ENCODE results near the gene BMPR1A.
"Not testable (repeated sequence)": the region's sequence is repeated elsewhere in the genome, so short reads cannot be mapped to it uniquely, and the experiment has no call there.

The BMPR1A gene

GRCh38 chr10:86732771-86733170, 23.6 kb upstream of the BMPR1A start:
- no peaks in the 10 kb centered on the region for H3K4me1 ChIP-seq (ENCODE audit: control insufficient read depth, low read depth, low read length)
- H3K4me3 ChIP-seq (ENCODE audit: low read length), result no peak overlapping the region
- H3K27me3 ChIP-seq (ENCODE audit: control insufficient read depth, insufficient read depth, low read length), result no peaks in the 10 kb centered on the region
- no peaks in the 10 kb centered on the region for H3K9me3 ChIP-seq (ENCODE audit: control insufficient read depth, low read depth, low read length)
- no peak overlapping the region for H3K9ac ChIP-seq (ENCODE audit: low read length)
- H3K27ac ChIP-seq (ENCODE audit: low read length), result no peak overlapping the region
- H3K36me3 ChIP-seq (ENCODE audit: control insufficient read depth, low read depth, low read length), result no peaks in the 10 kb centered on the region

GRCh38 chr10:86733260-86733671, 23.2 kb upstream of the BMPR1A start:
- H3K36me3 ChIP-seq (ENCODE audit: control insufficient read depth, low read depth, low read length), result no peaks in the 10 kb centered on the region
- no peaks in the 10 kb centered on the region for H3K27me3 ChIP-seq (ENCODE audit: control insufficient read depth, insufficient read depth, low read length)
- no peaks in the 10 kb centered on the region for H3K9me3 ChIP-seq (ENCODE audit: control insufficient read depth, low read depth, low read length)
- no peak overlapping the region for H3K4me3 ChIP-seq (ENCODE audit: low read length)
- no peak overlapping the region for H3K27ac ChIP-seq (ENCODE audit: low read length)
- no peaks in the 10 kb centered on the region for H3K4me1 ChIP-seq (ENCODE audit: control insufficient read depth, low read depth, low read length)
- H3K9ac ChIP-seq (ENCODE audit: low read length), result no peak overlapping the region

GRCh38 chr10:86734207-86734988, 22.0 kb upstream of the BMPR1A start:
- Histone ChIP-seq H3K27me3 (ENCODE audit: control insufficient read depth, insufficient read depth, low read length) (no peaks in the 10 kb centered on the region), H3K9me3 (ENCODE audit: control insufficient read depth, low read depth, low read length) (no peaks in the 10 kb centered on the region), H3K36me3 (ENCODE audit: control insufficient read depth, low read depth, low read length) (no peaks in the 10 kb centered on the region)

GRCh38 chr10:86735278-86735677, 21.1 kb upstream of the BMPR1A start:
- H3K27ac ChIP-seq (ENCODE audit: low read length); H3K9me3 ChIP-seq (ENCODE audit: control insufficient read depth, low read depth, low read length); H3K9ac ChIP-seq (ENCODE audit: low read length); H3K27me3 ChIP-seq (ENCODE audit: control insufficient read depth, insufficient read depth, low read length); H3K4me1 ChIP-seq (ENCODE audit: control insufficient read depth, low read depth, low read length); H3K4me3 ChIP-seq (ENCODE audit: low read length); H3K36me3 ChIP-seq (ENCODE audit: control insufficient read depth, low read depth, low read length): not testable (repeated sequence)

More at GRCh38 chr10:86734207-86734988, 22.0 kb upstream of the BMPR1A start:
- H3K27ac ChIP-seq (ENCODE audit: low read length), result no peak overlapping the region
- H3K9ac ChIP-seq (ENCODE audit: low read length), result no peak overlapping the region
- H3K4me1 ChIP-seq (ENCODE audit: control insufficient read depth, low read depth, low read length), result no peaks in the 10 kb centered on the region
- H3K4me3 ChIP-seq (ENCODE audit: low read length), result no peak overlapping the region

DNA sequence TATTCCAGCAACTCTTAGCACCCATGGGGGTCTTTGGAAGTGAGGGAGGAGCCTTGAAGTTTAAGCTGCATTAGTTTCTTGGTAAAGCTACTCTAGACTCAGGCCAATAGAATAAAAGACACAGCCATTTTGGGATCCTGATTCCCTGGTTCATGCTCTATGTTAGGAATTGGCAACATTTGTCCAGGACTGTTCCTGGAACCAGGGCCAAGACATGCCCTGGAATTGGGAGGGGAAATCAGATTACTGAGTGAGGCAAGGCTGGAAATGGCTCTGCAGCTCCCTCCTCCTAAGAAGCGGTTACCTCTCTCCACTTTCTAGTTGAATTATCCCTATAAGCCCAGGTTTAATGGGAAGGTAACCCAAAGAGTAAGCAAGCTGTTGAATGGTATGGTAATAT, 14.2 kb upstream of the BMPR1A start:
- H3K4me3 ChIP-seq (ENCODE audit: low read length), result no peak overlapping the region

DNA sequence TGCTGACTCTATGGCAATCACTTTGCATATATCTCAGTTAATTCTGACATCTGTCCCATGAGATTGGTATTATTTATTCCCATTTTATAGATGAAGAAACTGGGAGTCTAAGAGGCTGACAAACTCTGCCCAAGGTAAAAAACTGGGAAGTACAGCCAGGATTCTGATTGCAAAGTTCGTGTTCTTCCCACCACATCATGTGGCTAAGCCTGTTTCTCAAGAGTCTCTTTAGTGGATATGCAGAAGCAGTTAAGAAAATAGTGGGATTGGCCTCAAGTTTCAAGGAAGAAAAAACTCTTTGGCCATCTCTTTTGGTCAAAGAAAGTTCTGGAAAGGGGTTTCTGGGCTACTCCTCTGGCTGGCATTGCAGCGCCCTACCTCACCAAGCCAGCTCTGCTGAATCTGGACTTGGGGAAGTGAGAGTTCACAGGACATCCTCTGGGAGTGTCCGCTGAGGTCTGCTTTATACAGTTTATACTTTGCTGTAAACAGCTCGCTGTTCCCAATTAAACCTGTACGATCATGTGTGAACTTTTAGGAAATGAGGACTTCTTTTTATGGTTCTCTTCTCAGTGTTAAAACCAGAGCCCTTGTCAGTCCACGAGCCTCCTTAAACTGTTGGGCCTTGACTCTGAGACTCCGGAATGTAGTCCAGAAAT, 12.2 kb upstream of the BMPR1A start:
- no peaks in the 10 kb centered on the region for H3K9me3 ChIP-seq (ENCODE audit: control insufficient read depth, low read depth, low read length)
- H3K9ac ChIP-seq (ENCODE audit: low read length), result no peak overlapping the region
- peaks cover 3% of the 10 kb centered on the region for H3K4me1 ChIP-seq (ENCODE audit: control insufficient read depth, low read depth, low read length)
- no peak overlapping the region for H3K27ac ChIP-seq (ENCODE audit: low read length)
- H3K4me3 ChIP-seq (ENCODE audit: low read length), result no peak overlapping the region
- no peaks in the 10 kb centered on the region for H3K27me3 ChIP-seq (ENCODE audit: control insufficient read depth, insufficient read depth, low read length)
- no peaks in the 10 kb centered on the region for H3K36me3 ChIP-seq (ENCODE audit: control insufficient read depth, low read depth, low read length)

More for the DNA sequence above, 14.2 kb upstream of the BMPR1A start:
- peaks cover 3% of the 10 kb centered on the region for H3K4me1 ChIP-seq (ENCODE audit: control insufficient read depth, low read depth, low read length)
- no peak overlapping the region for H3K27ac ChIP-seq (ENCODE audit: low read length)
- H3K9me3 ChIP-seq (ENCODE audit: control insufficient read depth, low read depth, low read length), result no peaks in the 10 kb centered on the region
- H3K27me3 ChIP-seq (ENCODE audit: control insufficient read depth, insufficient read depth, low read length), result no peaks in the 10 kb centered on the region
- H3K36me3 ChIP-seq (ENCODE audit: control insufficient read depth, low read depth, low read length), result no peaks in the 10 kb centered on the region
- H3K9ac ChIP-seq (ENCODE audit: low read length), result no peak overlapping the region

DNA sequence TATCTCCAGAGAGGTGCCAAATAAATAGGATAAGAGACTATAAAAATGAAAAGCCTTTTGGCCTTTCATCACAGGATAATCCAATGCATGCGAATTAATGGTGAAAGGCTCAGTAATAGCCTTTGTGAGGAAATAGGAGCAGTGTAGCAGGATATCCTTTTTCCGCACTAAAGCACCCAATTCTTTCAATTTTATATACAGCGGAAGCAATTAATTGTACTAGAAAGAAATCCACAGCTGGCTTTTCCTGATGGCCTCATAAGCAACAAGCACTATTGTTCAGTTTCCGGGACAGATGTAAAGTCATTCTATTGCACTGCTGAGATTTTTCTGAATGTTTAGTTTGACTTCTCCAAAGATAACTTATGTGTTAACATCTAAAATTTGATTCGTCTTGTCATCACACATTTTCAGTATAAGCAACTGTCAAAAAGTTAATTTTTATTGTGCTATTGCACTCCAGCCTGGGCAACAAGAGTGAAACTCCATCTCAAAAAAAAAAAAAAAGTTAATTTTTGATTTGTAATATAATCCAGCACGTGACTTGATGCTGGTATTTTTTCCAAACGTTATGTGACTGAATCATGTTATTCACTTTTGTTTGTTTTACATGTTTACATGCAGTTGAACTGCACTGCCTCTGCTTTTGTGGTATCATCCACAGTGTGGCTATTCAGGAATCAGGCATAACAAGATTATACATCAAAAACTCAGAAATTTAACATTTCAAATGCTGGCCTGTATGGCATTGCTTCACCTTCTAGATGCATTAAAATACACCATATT, 8.4 kb upstream of the BMPR1A start:
- Histone ChIP-seq H3K36me3 (ENCODE audit: control insufficient read depth, low read depth, low read length) (no peaks in the 10 kb centered on the region), H3K4me3 (ENCODE audit: low read length) (no peak overlapping the region), H3K27me3 (ENCODE audit: control insufficient read depth, insufficient read depth, low read length) (no peaks in the 10 kb centered on the region), H3K4me1 (ENCODE audit: control insufficient read depth, low read depth, low read length) (peaks cover 9% of the 10 kb centered on the region), H3K9me3 (ENCODE audit: control insufficient read depth, low read depth, low read length) (no peaks in the 10 kb centered on the region), H3K27ac (ENCODE audit: low read length) (no peak overlapping the region), H3K9ac (ENCODE audit: low read length) (no peak overlapping the region)

DNA sequence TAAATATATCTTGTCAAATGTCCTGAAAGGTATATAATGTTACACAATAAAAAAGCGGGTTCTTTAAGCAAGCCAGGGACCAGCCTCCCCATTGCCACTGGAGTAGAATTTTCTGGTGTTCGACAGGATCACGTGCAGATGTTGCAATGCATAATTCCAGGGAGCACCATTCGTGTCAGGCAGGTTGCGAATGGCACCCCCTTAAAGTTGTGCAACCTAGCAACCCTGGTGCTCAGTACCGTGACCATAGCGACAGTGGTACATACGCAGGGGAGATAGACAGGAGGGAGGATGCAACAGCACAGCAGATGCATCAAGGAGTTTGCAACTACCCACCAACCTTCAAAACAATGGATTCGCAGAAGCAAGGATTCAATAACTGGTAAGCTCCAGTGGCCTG, 6.6 kb upstream of the BMPR1A start:
- Histone ChIP-seq H3K36me3 (ENCODE audit: control insufficient read depth, low read depth, low read length) (no peaks in the 10 kb centered on the region), H3K27ac (ENCODE audit: low read length) (no peak overlapping the region), H3K9me3 (ENCODE audit: control insufficient read depth, low read depth, low read length) (no peaks in the 10 kb centered on the region), H3K4me3 (ENCODE audit: low read length) (no peak overlapping the region), H3K9ac (ENCODE audit: low read length) (no peak overlapping the region), H3K27me3 (ENCODE audit: control insufficient read depth, insufficient read depth, low read length) (no peaks in the 10 kb centered on the region), H3K4me1 (ENCODE audit: control insufficient read depth, low read depth, low read length) (peaks cover 14% of the 10 kb centered on the region)

DNA sequence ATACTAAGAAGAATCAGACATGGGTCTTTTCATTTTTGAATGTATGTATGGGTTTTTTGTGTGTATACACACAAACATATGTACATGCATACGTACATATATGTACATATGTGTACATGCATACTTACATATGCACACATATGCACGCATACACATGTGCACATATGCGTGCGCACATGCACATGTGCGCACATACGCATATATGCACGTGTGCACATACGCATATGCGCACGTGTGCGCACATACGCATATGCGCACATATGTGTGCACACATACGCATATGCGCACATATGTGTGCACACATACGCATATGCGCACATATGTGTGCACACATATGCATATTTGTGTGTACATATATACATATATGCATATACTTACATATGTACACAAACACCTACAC, 4.9 kb upstream of the BMPR1A start:
- Histone ChIP-seq H3K4me3 (ENCODE audit: low read length) (no peak overlapping the region), H3K9me3 (ENCODE audit: control insufficient read depth, low read depth, low read length) (no peaks in the 10 kb centered on the region), H3K27me3 (ENCODE audit: control insufficient read depth, insufficient read depth, low read length) (no peaks in the 10 kb centered on the region), H3K9ac (ENCODE audit: low read length) (no peak overlapping the region), H3K4me1 (ENCODE audit: control insufficient read depth, low read depth, low read length) (peaks cover 20% of the 10 kb centered on the region), H3K36me3 (ENCODE audit: control insufficient read depth, low read depth, low read length) (no peaks in the 10 kb centered on the region), H3K27ac (ENCODE audit: low read length) (no peak overlapping the region)

- Histone ChIP-seq H3K4me1 (ENCODE audit: control insufficient read depth, low read depth, low read length) (peaks cover 20% of the 10 kb centered on the region), H3K27me3 (ENCODE audit: control insufficient read depth, insufficient read depth, low read length) (no peaks in the 10 kb centered on the region), H3K9ac (ENCODE audit: low read length) (no peak overlapping the region), H3K9me3 (ENCODE audit: control insufficient read depth, low read depth, low read length) (no peaks in the 10 kb centered on the region), H3K36me3 (ENCODE audit: control insufficient read depth, low read depth, low read length) (no peaks in the 10 kb centered on the region), H3K27ac (ENCODE audit: low read length) (no peak overlapping the region), H3K4me3 (ENCODE audit: low read length) (no peak overlapping the region)
These were observed 4.1 kb upstream of the BMPR1A start for GRCh38 chr10:86752311-86752710.

- no peak overlapping the region for H3K27ac ChIP-seq (ENCODE audit: low read length)
These were observed 3.4 kb upstream of the BMPR1A start for GRCh38 chr10:86753051-86753450.

More at GRCh38 chr10:86753051-86753450, 3.4 kb upstream of the BMPR1A start:
- Histone ChIP-seq H3K36me3 (ENCODE audit: control insufficient read depth, low read depth, low read length) (no peaks in the 10 kb centered on the region), H3K9ac (ENCODE audit: low read length) (no peak overlapping the region), H3K4me1 (ENCODE audit: control insufficient read depth, low read depth, low read length) (peaks cover 20% of the 10 kb centered on the region), H3K27me3 (ENCODE audit: control insufficient read depth, insufficient read depth, low read length) (no peaks in the 10 kb centered on the region), H3K9me3 (ENCODE audit: control insufficient read depth, low read depth, low read length) (no peaks in the 10 kb centered on the region), H3K4me3 (ENCODE audit: low read length) (no peak overlapping the region)

Measured in iPS-18a (cell line).